22Rv1 (cell line): Measurements from ENCODE around the gene F2R.

Experiments
- H3K27ac ChIP-seq: fragments of 450-650 bp; 2 replicates; pipeline ENCODE4 v1.5.1; 2017
- CTCF ChIP-seq: fragments of 450-650 bp; IDR thresholded peaks from 2 replicates; pipeline ENCODE4 v1.5.1; 2017; ENCODE audit warnings: mild to moderate bottlenecking
- ZFX ChIP-seq: fragments of 450-650 bp; IDR thresholded peaks from 2 replicates; pipeline ENCODE4 v1.6.1; 2017; ENCODE audit warnings: antibody characterized with exemption, borderline replicate concordance

F2R gene

DNA sequence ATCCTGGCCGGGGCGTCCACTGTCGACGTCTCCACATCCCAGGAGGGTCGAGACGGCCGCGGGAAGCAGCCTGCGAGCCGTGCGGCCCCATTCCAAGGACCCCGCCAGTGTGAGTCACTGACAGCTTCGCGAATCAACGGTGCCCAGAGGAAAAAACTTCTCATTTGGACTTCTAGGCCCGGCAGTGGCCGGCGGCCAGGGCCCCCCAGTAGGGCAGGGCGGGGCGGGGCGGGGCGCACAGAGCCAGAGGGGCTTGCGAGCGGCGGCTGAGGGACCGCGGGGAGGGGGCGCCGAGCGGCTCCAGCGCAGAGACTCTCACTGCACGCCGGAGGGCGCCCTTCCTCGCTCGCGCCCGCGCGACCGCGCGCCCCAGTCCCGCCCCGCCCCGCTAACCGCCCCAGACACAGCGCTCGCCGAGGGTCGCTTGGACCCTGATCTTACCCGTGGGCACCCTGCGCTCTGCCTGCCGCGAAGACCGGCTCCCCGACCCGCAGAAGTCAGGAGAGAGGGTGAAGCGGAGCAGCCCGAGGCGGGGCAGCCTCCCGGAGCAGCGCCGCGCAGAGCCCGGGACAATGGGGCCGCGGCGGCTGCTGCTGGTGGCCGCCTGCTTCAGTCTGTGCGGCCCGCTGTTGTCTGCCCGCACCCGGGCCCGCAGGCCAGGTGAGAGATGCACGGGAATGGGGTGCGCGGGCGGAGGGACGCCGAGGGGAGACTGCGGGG, at the start of gene F2R:
Gene F2R, plus strand, starts transcription at position 391 of the 720 bp plus-strand sequence. Its CDS starts 182 bp downstream, at position 573.
- H3K27ac ChIP-seq: no peak within 1 kb of the TSS
- TF ChIP-seq CTCF (peak; percentile 75), ZFX (no peak)

DNA sequence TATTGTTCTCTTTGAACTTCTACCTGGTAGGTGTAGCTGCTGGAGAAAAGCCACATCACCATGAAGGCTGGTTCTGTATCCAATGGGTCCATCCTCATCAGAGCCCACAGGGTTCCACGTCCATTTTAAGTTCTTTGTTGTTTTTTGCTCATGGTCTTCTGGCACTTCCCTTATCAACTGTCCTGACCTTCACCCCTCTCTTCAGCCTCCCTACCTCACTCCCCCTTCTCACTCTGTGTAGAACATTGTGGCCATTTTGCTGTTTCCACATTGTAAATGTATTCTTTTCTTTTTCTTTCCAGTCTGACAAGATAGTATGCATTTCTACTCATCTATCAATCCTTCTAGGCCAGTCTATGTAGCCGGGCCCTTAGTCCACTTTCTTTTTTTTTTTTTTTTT, 48.4 kb upstream of the F2R start:
- no peak overlapping the region for H3K27ac ChIP-seq
- TF ChIP-seq ZFX (no peak), CTCF (no peak)

DNA sequence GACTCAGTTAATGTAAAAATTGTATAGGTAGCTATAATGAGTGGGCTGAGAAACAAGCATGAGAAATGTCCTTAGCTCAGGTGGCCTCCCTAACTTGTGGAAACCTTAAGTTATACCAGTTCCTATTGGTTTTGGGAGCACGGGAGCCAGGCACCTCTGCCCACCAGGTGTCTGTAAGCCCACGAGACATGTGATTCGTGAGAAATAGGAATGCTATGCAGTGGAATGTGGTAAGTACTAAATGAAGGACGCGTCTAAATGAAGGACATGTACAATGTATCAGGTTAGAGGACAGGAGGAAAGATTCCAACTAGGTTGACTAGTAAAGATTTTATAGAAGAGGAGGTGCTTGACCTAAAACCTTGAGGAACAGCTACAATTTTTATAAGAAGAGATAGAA, 46.7 kb upstream of the F2R start:
- TF ChIP-seq ZFX (no peak), CTCF (no peak)
- H3K27ac ChIP-seq: no peak overlapping the region

DNA sequence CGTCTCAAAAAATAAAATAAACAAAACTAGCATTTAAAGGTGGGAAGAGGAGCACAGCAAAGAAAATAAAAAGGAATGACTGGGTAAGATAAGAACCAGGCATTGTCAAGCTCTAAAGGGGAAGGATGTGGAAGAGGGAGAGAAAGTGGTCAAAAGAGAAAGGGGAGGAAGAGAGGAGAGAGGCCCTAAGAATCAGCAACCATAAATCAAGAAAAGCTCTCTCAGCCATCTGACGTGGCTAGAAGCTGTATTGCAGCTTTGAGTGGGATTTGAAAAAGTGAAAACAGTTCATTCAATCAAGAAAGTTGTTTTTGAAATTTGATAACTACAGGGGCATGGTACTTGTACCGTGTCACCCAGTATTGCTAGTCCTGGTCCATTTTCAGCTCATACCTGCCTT, 45.4 kb upstream of the F2R start:
- TF ChIP-seq CTCF (no peak), ZFX (no peak)
- no peak overlapping the region for H3K27ac ChIP-seq

GRCh38 chr5:76672242-76672641, 43.7 kb upstream of the F2R start:
- no peak overlapping the region for H3K27ac ChIP-seq
- TF ChIP-seq ZFX: no peak

- TF ChIP-seq CTCF (no peak), ZFX (no peak)
- H3K27ac ChIP-seq: no peak overlapping the region
Observed at GRCh38 chr5:76673125-76673524, 42.8 kb upstream of the F2R start.

GRCh38 chr5:76674330-76675066, 41.4 kb upstream of the F2R start:
- no peak overlapping the region for H3K27ac ChIP-seq
- TF ChIP-seq CTCF (no peak), ZFX (no peak)
